Hippocampal formation (tissue), 2 donors: ENCODE results near the gene CMPK1.

Source experiments
- DNase-seq, 2 donors: peaks; one replicate each; lab custom pipeline; 2025; lab: John Stamatoyannopoulos, UW

The CMPK1 gene

GRCh38 chr1:47396671-47397196 lies 63.1 kb downstream of the CMPK1 start:
- DNase-seq = no peak

GRCh38 chr1:47399138-47399845 lies 65.7 kb downstream of the CMPK1 start:
- DNase-seq = no peak

GRCh38 chr1:47399846-47400155 lies 66.2 kb downstream of the CMPK1 start:
- DNase-seq = no peak

- no peak for DNase-seq
Measured at GRCh38 chr1:47401761-47402160, 68.2 kb downstream of the CMPK1 start.

GRCh38 chr1:47402591-47402990 lies 69.0 kb downstream of the CMPK1 start:
- DNase-seq = no peak

GRCh38 chr1:47403321-47403910 lies 69.8 kb downstream of the CMPK1 start:
- DNase-seq = no peak

- DNase-seq = no peak
Measured at GRCh38 chr1:47405697-47406096, 72.1 kb downstream of the CMPK1 start.

GRCh38 chr1:47406966-47407365 lies 73.4 kb downstream of the CMPK1 start:
- no peak for DNase-seq

- DNase-seq = no peak
Measured at GRCh38 chr1:47407481-47407880, 73.9 kb downstream of the CMPK1 start.

- no peak for DNase-seq
Measured at GRCh38 chr1:47409311-47410067, 75.9 kb downstream of the CMPK1 start.

GRCh38 chr1:47410068-47410455 lies 76.5 kb downstream of the CMPK1 start:
- DNase-seq = no peak

GRCh38 chr1:47411436-47411835 lies 77.8 kb downstream of the CMPK1 start:
- no peak for DNase-seq

GRCh38 chr1:47412437-47412836 lies 78.8 kb downstream of the CMPK1 start:
- DNase-seq = no peak

GRCh38 chr1:47415728-47416318 lies 82.2 kb downstream of the CMPK1 start, which contains the start of gene FOXE3:
FOXE3 (plus strand) TSS chr1:47416285; CDS start chr1:47416316, 31 bp downstream.
- no peak for DNase-seq

- DNase-seq = no peak
Measured at GRCh38 chr1:47416319-47417169, 83.0 kb downstream of the CMPK1 start.

- no peak for DNase-seq
Measured at GRCh38 chr1:47417170-47418044, 83.8 kb downstream of the CMPK1 start.

GRCh38 chr1:47418122-47418521 lies 84.5 kb downstream of the CMPK1 start:
- DNase-seq = no peak

- no peak for DNase-seq
Measured at GRCh38 chr1:47418681-47419325, 85.2 kb downstream of the CMPK1 start.

GRCh38 chr1:47420547-47420946 lies 87.0 kb downstream of the CMPK1 start:
- DNase-seq = no peak

- no peak for DNase-seq
Measured at GRCh38 chr1:47423872-47424271, 90.3 kb downstream of the CMPK1 start.
